Measurements from ENCODE around the gene NSMF.
A peak's percentile ranks its signal among the peaks of the same experiment; 100 is the strongest.
"Not testable (repeated sequence)": the region's sequence is repeated elsewhere in the genome, so short reads cannot be mapped to it uniquely, and the experiment has no call there.

NSMF gene

DNA sequence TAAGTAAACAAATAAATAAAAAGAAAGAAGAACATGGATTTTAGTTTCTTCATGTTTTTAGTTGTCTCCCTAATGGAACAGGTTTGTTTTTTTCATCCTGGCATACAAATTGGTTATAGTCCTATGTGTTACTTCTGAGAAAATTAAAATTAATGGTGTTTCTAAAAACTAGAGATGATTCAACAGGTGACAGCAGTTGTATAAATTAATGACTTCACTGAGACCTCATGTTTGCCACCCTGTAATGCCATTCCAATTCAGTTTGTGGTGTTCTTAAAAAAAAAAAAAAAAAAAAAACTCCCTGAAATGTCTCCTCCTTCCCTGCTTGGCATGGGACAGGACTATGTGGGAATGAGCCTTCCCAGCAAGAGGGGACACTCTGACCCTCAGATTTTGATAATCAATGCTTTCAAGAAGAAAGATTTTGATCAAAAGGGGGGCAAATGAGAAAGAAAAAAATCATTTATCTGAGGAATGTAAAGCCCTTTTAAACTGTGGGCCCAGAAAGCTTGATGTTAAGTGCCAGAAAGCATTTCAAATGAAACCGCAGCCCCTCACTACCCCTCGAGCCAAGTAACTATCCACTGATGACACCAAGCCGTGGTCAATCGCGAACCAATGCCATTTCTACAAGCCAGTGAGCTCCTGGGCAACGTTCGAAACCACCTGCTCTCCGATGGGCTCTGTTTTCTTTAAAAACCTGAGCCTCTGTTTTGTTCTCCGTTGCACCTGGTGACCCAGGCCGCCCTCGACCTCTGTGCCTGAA, 37.1 kb downstream of the NSMF start:
- 7% methylated on average over 11 of the region's 11 CpGs for WGBS
- H3K4me1 ChIP-seq (ENCODE audit: insufficient read depth, low read length): peaks cover 5% of the 10 kb centered on the region; the same call in 1 of the 2 replicates
- peak overlapping the region; percentile 78 for H3K9ac ChIP-seq (ENCODE audit: low read depth, low read length)
- peaks cover 2% of the 10 kb centered on the region; the same call in 1 of the 2 replicates for H3K36me3 ChIP-seq (ENCODE audit: insufficient read depth, low read length)
- H3K9me3 ChIP-seq (ENCODE audit: insufficient read depth, low read depth, low read length): no peaks in the 10 kb centered on the region
- peaks cover 16% of the 10 kb centered on the region for H3K27me3 ChIP-seq (ENCODE audit: insufficient read depth, low read length)
- no peak overlapping the region for H3K27ac ChIP-seq (ENCODE audit: low read depth, low read length)
- H3K4me3 ChIP-seq (ENCODE audit: low read length): peak overlapping the region; percentile 87

DNA sequence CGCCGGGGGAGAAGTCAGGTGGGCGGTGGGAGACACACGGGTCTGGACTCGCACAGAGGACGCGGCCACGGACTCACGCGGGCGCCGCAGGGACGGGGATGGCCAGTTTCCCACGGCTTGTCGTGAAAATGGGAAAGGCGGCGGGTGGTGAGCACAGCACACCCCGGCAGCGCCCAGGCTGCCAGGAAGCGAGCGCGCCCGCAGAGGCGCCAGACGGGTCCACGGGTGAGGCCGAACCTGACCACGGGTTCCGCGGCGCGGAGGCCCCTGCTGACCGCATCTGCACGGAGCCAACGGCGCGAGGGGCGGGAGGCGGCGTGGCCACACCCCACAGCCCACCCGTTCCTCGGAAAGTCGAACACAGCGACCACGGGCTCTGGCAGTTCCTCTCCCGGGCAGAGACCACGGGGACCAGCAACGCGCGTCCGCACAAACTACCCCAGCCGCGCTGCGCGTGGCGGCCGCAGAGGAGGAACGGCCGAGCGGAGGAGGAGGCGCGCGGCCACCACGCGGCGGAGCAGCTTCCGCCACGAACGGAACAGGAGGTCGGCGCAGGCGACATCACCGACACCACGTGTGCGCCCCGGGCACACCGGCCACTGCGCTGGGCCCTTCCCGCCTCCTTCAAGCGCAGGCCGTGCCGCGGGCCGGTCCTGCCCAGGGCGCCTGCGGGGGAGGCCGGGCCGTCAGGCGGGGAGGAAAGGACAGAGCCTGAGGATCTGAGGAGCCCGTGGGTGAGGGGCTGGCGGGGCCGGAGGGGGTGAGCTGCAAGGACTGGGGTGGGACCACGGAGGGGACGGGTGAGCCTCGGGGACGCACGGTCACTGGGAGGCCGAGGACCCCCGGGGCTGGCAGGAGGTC, 41.7 kb downstream of the NSMF start:
- Histone ChIP-seq H3K27me3 (ENCODE audit: insufficient read depth, low read length) (no peaks in the 10 kb centered on the region), H3K4me3 (ENCODE audit: low read length) (no peak overlapping the region)

DNA sequence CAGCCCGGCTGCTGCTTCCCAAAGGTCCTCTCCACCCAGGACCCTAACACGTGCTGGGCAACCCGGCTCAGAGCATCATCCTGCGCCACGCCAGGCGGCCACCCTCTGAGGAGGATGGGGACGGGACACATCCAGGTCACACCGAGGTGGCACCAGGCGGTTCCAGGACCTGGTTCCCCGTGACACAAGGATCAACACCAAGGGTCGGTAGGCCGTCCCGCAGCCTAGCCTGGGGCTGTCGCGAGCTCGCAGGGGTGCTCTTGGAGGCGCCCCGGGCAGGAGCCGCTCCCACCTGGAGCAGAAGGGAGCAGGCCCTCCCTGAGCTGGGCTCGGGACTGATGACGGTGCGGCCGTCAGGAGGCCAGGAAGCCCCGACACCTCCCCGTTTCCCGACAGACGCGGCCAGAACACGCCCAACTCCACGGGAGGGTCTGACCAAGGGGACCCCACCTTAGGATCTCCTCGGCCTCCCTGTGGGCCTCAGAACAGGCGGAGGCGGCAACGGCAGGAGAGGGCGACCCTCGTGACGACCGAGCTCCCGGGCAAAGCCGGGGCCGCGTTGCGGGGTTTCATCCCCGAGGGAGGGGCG, 42.5 kb downstream of the NSMF start:
- Histone ChIP-seq H3K9ac (ENCODE audit: low read depth, low read length) (no peak overlapping the region), H3K27ac (ENCODE audit: low read depth, low read length) (no peak overlapping the region), H3K4me1 (ENCODE audit: insufficient read depth, low read length) (peaks cover 5% of the 10 kb centered on the region; the same call in 1 of the 2 replicates), H3K9me3 (ENCODE audit: insufficient read depth, low read depth, low read length) (no peaks in the 10 kb centered on the region), H3K27me3 (ENCODE audit: insufficient read depth, low read length) (no peaks in the 10 kb centered on the region), H3K36me3 (ENCODE audit: insufficient read depth, low read length) (peaks cover 2% of the 10 kb centered on the region; the same call in 1 of the 2 replicates), H3K4me3 (ENCODE audit: low read length) (no peak overlapping the region)
- 94% methylated on average over 45 of the region's 45 CpGs for WGBS

More for the DNA sequence above, 41.7 kb downstream of the NSMF start:
- Histone ChIP-seq H3K36me3 (ENCODE audit: insufficient read depth, low read length) (peaks cover 2% of the 10 kb centered on the region; the same call in 1 of the 2 replicates), H3K9me3 (ENCODE audit: insufficient read depth, low read depth, low read length) (no peaks in the 10 kb centered on the region), H3K27ac (ENCODE audit: low read depth, low read length) (no peak overlapping the region), H3K4me1 (ENCODE audit: insufficient read depth, low read length) (peaks cover 5% of the 10 kb centered on the region; the same call in 1 of the 2 replicates), H3K9ac (ENCODE audit: low read depth, low read length) (no peak overlapping the region)
- 96% methylated on average over 99 of the region's 99 CpGs for WGBS

DNA sequence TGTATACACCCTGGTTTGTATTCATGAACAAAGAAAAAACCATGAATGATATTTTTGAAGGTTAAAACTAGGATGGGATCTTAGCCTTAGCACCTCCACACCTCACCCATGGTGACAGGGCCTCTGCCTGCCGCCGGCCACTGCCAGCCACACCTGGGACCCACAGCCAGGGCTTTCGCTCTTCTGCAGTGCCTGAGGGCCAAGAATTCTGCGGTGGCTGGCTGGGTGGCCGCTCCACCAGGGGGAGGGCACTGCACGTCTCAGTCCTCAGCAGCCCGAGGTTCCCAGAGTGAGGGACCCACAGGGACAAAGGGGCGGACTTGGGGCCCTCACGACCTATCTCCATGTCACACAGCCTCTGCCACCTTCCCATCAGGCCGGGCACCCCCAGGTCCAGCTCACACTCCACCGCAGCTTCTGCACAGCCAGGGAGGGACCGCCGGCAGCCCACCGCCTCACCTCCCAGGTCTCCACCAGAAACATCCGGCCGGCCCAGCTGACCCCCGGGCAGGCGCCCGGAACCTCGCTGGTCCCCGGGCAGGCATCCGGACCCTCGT, 43.0 kb downstream of the NSMF start:
- WGBS: 94% methylated on average over 23 of the region's 23 CpGs
- H3K4me1 ChIP-seq (ENCODE audit: insufficient read depth, low read length): peaks cover 5% of the 10 kb centered on the region; the same call in 1 of the 2 replicates
- H3K27me3 ChIP-seq (ENCODE audit: insufficient read depth, low read length): no peaks in the 10 kb centered on the region
- no peaks in the 10 kb centered on the region for H3K9me3 ChIP-seq (ENCODE audit: insufficient read depth, low read depth, low read length)
- H3K4me3 ChIP-seq (ENCODE audit: low read length): no peak overlapping the region
- peaks cover 2% of the 10 kb centered on the region; the same call in 1 of the 2 replicates for H3K36me3 ChIP-seq (ENCODE audit: insufficient read depth, low read length)
- no peak overlapping the region for H3K9ac ChIP-seq (ENCODE audit: low read depth, low read length)
- H3K27ac ChIP-seq (ENCODE audit: low read depth, low read length): no peak overlapping the region

DNA sequence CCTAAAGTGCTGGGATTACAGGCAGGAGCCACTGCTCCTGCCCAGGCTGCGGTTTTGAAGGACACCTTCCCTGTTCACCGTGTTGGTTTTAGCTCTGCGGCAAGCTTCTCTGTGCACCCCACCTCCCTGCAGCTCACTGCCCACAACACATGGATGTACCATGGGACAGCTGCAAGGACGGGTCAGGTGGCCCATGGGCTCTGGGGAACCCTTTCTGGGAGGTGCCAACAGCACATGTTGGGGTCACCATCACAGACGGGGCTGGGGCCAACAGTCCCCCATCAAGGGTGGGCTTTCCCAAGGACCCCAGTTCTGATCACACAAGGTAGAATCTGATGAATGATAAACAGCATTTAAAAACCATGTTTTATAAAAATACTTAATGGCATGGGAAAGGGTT, 43.7 kb downstream of the NSMF start:
- Histone ChIP-seq H3K27ac (ENCODE audit: low read depth, low read length) (no peak overlapping the region), H3K9ac (ENCODE audit: low read depth, low read length) (no peak overlapping the region), H3K4me1 (ENCODE audit: insufficient read depth, low read length) (peaks cover 5% of the 10 kb centered on the region; the same call in 1 of the 2 replicates), H3K27me3 (ENCODE audit: insufficient read depth, low read length) (no peaks in the 10 kb centered on the region), H3K4me3 (ENCODE audit: low read length) (no peak overlapping the region), H3K36me3 (ENCODE audit: insufficient read depth, low read length) (peaks cover 2% of the 10 kb centered on the region; the same call in 1 of the 2 replicates), H3K9me3 (ENCODE audit: insufficient read depth, low read depth, low read length) (no peaks in the 10 kb centered on the region)
- WGBS: 86% methylated on average over 5 of the region's 5 CpGs

DNA sequence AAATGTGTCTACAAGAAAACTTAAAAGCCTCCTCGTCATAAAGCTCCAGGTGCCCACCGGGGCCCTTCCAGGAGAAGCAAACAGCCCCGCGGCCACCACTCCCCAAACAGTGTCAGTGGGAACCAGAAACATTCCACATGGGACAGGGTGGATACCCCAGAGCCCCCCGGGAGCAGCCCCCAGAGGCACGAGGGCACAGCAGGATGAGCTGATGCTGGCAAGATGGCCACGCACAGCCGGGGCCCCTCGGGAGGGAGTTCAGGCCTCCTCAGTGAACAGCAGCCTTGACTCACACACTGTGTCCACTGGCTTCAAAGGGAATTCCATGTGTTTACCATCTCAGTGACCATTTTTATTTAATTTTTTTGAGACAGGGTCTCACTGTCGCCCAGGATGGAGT, 46.7 kb downstream of the NSMF start:
- WGBS: 86% methylated on average over 10 of the region's 10 CpGs
- H3K27me3 ChIP-seq (ENCODE audit: insufficient read depth, low read length): 0 out of 2 replicates have a peak, but pooled peaks cover 2% of the 10 kb centered on the region
- no peak overlapping the region for H3K4me3 ChIP-seq (ENCODE audit: low read length)
- no peaks in the 10 kb centered on the region for H3K36me3 ChIP-seq (ENCODE audit: insufficient read depth, low read length)
- peaks cover 5% of the 10 kb centered on the region; the same call in 1 of the 2 replicates for H3K4me1 ChIP-seq (ENCODE audit: insufficient read depth, low read length)
- no peak overlapping the region for H3K27ac ChIP-seq (ENCODE audit: low read depth, low read length)
- no peaks in the 10 kb centered on the region for H3K9me3 ChIP-seq (ENCODE audit: insufficient read depth, low read depth, low read length)
- H3K9ac ChIP-seq (ENCODE audit: low read depth, low read length): no peak overlapping the region

DNA sequence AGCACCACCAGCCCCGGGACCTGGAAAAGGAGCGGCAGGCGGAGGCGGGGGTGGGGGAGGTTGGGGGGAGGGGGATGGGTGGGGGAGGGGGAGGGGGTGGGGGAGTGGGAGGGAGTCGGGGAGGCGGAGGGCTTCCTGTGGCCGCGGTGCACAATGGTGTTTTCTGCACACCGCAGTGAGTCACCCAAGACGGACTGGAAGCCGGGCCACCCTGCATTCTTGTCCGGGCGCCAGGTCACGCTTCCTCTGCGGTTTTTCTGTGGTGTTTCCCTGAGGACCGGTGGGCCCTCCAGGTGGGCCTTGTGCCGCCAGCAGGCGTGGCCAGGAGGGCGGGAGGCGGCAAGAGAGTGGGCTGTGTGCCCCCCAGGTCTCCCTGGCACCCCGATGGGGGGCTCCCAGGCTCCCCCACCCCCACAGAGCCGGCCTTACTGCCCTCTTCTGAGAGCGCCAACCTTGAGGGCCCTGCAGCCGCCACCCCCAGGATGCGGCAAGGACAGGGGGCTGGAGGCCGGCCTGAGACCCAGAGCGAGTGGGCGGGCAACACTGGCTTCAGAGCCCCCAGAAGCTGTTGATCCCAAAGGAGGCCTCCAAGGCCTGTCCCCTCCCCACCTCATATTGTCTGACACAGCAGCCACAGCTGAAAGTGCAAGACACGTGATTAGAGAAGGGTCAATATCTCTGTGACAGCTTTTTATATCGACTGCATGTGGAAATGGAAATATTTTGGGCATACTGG, 47.3 kb downstream of the NSMF start:
- Histone ChIP-seq H3K27me3 (ENCODE audit: insufficient read depth, low read length) (0 out of 2 replicates have a peak, but pooled peaks cover 2% of the 10 kb centered on the region), H3K27ac (ENCODE audit: low read depth, low read length) (peak overlapping the region; percentile 25; the same call in 1 of the 2 replicates), H3K9me3 (ENCODE audit: insufficient read depth, low read depth, low read length) (no peaks in the 10 kb centered on the region), H3K4me1 (ENCODE audit: insufficient read depth, low read length) (peaks cover 5% of the 10 kb centered on the region; the same call in 1 of the 2 replicates), H3K4me3 (ENCODE audit: low read length) (no peak overlapping the region), H3K9ac (ENCODE audit: low read depth, low read length) (no peak overlapping the region), H3K36me3 (ENCODE audit: insufficient read depth, low read length) (no peaks in the 10 kb centered on the region)
- 73% methylated on average over 25 of the region's 30 CpGs for WGBS

DNA sequence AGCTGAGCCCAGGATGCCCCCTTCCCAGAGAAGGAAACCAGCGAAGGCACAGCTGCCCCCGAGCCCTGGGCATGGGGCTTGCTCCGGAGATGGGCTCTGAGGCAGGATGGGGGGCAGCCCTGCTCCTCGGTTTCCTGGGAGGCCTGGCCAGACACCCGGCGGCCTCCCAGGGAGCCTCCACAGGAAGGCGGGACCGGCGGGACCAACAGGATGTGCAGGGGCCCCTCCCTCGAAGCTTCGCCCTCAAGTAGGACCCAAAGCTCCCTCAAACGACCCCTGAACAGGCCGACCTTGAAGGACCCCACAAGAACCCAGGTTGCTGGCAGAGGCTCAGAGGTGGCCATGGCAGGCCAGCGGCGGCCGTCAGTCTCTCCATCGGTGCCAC, 47.9 kb downstream of the NSMF start:
- peaks cover 5% of the 10 kb centered on the region; the same call in 1 of the 2 replicates for H3K4me1 ChIP-seq (ENCODE audit: insufficient read depth, low read length)
- H3K9ac ChIP-seq (ENCODE audit: low read depth, low read length): no peak overlapping the region
- H3K27me3 ChIP-seq (ENCODE audit: insufficient read depth, low read length): 0 out of 2 replicates have a peak, but pooled peaks cover 5% of the 10 kb centered on the region
- no peak overlapping the region for H3K27ac ChIP-seq (ENCODE audit: low read depth, low read length)
- no peaks in the 10 kb centered on the region for H3K9me3 ChIP-seq (ENCODE audit: insufficient read depth, low read depth, low read length)
- WGBS: 77% methylated on average over 16 of the region's 17 CpGs
- H3K36me3 ChIP-seq (ENCODE audit: insufficient read depth, low read length): no peaks in the 10 kb centered on the region
- H3K4me3 ChIP-seq (ENCODE audit: low read length): no peak overlapping the region

DNA sequence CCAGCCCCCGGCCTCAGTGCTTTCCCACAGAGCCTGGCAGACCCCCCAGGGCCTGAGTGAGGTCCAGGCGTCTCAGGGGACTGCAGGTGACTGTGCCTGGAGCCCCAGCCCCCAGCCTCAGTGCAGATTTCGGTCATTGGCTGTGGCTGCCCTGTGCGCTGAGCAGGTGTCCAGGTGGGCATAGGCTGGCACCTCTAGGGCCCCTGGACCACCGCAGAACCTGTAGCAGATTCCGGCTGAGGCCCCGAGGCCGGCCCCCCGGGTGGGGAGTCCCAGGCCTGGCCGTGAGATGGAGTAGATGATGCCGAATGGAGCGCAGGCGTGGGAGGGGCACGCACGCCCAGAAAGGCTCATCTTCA, 48.3 kb downstream of the NSMF start:
- Histone ChIP-seq H3K4me3 (ENCODE audit: low read length) (no peak overlapping the region), H3K36me3 (ENCODE audit: insufficient read depth, low read length) (no peaks in the 10 kb centered on the region), H3K9ac (ENCODE audit: low read depth, low read length) (no peak overlapping the region), H3K27me3 (ENCODE audit: insufficient read depth, low read length) (0 out of 2 replicates have a peak, but pooled peaks cover 7% of the 10 kb centered on the region), H3K4me1 (ENCODE audit: insufficient read depth, low read length) (peaks cover 5% of the 10 kb centered on the region; the same call in 1 of the 2 replicates), H3K9me3 (ENCODE audit: insufficient read depth, low read depth, low read length) (no peaks in the 10 kb centered on the region), H3K27ac (ENCODE audit: low read depth, low read length) (no peak overlapping the region)
- 91% methylated on average over 15 of the region's 15 CpGs for WGBS

DNA sequence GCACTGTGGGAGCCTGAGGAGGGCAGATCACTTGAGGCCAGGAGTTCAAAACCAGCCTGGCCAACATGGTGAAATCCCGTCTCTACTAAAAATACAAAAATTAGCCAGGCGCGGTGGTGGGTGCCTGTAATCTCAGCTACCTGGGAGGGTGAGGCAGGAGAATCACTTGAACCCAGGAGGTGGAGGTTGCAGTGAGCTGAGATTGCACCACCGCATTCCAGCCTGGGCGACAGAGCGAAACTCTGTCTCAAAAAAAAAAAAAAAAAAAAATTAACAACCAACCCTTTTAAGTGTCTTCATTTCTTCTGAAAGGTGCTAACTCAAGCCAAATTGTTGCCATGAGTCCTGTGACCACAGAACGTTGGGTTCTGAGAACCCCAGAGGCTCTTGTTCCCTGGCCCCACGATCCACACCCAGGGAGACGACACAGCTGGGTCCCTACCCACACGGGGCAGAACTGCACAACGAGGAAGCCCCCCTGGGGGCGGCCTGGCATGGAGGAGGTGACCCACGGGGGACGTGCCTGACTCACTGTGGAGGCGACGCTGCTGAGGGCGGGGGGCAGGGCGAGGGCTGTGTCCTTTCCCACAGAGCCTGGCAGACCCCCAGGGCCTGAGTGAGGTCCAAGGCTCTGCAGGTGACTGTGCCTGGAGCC, 48.8 kb downstream of the NSMF start:
- H3K9ac ChIP-seq (ENCODE audit: low read depth, low read length); H3K4me3 ChIP-seq (ENCODE audit: low read length); H3K27ac ChIP-seq (ENCODE audit: low read depth, low read length); H3K4me1 ChIP-seq (ENCODE audit: insufficient read depth, low read length); H3K9me3 ChIP-seq (ENCODE audit: insufficient read depth, low read depth, low read length); H3K27me3 ChIP-seq (ENCODE audit: insufficient read depth, low read length); H3K36me3 ChIP-seq (ENCODE audit: insufficient read depth, low read length): not testable (repeated sequence)
- WGBS: 89% methylated on average over 18 of the region's 18 CpGs
